GM21723 (cell line): ENCODE results near the gene SIRT6.
A peak's percentile ranks its signal among the peaks of the same experiment; 100 is the strongest.
"Not testable (repeated sequence)": the region's sequence is repeated elsewhere in the genome, so short reads cannot be mapped to it uniquely, and the experiment has no call there.

Experiments used
- ATAC-seq: cut with Tn5 transposase; IDR thresholded peaks from one replicate; pipeline ENCODE4 v1.9.1; 2021; ENCODE audit warnings: mild to moderate bottlenecking, moderate library complexity; ENCODE audit not compliant: unreplicated experiment

The SIRT6 gene

DNA sequence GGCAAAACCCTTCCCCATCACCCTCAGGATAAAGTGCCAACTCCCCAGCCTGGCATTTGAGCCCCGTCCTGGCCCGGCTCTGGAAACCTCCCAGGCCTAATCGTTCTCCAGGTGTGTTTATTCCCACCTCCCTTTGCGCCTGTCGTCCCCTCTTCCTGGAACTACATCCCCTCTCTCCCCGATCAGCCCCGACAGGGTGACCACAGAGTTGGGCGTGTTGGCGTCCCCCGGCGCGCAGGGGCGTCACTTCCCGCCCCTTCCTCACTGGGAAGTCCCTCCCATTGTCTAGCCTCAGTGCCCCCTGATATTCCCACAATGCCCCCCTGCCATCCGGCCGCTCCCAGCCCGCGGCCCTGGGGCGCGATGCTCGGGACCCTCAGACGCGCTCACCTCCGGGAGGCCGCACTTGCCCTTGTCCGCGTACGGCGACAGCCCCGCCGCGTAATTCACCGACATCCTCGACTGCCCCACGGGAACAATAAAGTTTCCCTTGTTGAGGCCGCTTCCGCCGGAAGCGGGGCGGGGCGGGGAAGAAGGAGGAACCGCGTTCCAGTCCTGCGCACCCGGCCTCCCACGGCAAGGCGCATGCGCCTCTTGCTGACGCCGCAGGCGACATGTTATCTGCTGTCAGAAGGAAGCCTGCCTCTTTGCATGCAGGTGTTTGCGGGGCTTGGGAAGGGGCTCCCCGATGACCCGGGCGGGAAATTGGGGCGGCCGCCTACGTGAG is at the start of gene SIRT6, which contains the start of gene ANKRD24:
Gene SIRT6 (minus strand): TSS at position 480 of the 727 bp plus-strand sequence. CDS start 24 bp downstream, at position 456.
Gene ANKRD24 (plus strand): TSS at position 606 of the 727 bp plus-strand sequence. CDS start 3,737 bp downstream, outside the sequence.
- peak; percentile 53 for ATAC-seq

DNA sequence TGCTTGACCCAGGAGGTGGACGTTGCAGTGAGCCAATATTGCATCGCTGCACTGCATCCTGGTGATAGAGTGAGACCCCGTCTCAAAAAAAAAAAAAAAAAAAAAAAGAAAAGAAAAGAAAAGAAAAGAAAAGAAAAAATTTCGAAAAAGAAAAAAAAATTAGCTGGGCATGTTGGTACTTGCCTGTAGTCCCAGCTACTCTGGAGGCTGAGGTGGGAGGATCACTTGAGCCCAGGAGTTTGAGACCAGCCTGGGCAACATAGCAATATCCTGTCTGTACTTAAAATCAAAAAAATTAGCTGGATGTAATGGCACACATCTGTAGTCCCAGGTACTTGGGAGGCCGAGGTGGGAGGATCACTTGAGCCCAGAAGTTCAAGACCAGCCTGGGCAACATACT is 49.8 kb upstream of the SIRT6 start:
- not testable (repeated sequence) for ATAC-seq

DNA sequence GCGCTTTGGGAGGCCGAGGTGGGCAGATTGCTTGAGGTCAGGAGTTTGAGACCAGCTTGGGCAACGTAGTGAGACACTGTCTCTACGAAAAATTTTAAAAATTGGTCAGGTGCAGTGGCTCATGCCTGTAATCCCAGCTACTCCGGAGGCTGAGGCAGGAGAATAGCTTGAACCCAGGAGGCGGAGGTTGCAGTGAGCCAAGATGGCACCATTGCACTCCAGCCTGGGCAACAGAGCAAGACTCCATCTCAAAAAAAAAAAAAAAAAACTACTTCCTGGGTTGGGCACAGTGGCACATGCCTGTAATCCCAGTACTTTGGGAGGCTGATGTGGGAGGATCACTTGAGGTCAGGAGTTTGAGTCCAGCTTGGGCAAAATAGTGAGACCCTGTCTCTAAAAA is 49.2 kb upstream of the SIRT6 start:
- not testable (repeated sequence) for ATAC-seq

DNA sequence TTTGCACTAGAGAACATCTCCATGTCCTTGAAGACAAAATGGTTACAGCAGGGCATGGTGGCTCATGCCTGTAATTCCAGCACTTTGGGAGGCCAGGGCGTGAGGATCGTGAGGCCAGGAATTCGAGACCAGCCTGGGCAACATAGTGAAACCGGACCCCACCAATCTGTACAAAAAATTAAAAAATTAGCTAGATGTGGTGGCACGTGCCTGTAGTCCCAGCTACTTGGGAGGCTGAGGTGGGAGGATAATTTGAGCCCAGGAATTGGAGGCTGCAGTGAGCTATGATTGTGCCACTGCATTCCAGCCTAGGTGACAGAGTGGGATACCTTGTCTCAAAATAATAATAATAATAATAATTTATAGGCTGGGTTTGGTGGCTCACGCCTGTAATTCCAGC is 47.9 kb upstream of the SIRT6 start:
- not testable (repeated sequence) for ATAC-seq

DNA sequence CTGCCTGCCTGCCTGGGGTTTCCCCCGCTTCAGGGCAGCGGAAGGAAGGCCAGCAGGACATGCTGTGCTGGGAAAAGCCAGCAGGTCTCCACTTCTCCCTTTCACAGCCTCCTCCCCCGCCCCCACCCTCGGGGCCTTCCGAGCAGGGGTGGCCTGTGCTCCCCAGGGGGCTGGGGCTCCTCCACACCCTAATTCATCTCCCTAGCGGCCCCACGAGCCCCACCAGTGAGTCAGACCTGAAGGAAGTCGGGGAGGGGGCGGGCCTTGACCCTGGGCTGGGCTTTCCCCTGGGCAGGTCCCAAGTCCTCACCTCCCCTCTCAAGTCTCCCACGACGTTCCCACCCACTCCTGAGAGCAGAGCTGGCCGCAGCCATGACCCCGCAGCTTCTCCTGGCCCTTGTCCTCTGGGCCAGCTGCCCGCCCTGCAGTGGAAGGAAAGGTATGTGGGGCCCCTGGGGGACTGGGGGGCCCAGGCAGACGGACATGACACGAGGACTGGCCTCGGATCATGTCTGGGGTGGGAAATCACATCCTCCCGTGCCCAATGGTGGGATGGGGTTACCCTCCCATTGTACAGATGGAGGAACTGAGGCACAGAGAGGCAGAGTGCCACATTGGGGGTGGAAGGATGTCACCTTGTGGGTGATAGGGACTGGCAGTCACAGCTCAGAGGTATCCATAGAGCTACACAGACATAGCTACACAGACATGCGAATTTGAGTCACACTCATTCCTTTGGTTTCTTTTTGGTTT is 47.0 kb upstream of the SIRT6 start, which contains the start of gene EBI3:
Gene EBI3 (plus strand): TSS at position 345 of the 753 bp plus-strand sequence. CDS start 28 bp downstream, at position 373.
- peak; percentile 52 for ATAC-seq

DNA sequence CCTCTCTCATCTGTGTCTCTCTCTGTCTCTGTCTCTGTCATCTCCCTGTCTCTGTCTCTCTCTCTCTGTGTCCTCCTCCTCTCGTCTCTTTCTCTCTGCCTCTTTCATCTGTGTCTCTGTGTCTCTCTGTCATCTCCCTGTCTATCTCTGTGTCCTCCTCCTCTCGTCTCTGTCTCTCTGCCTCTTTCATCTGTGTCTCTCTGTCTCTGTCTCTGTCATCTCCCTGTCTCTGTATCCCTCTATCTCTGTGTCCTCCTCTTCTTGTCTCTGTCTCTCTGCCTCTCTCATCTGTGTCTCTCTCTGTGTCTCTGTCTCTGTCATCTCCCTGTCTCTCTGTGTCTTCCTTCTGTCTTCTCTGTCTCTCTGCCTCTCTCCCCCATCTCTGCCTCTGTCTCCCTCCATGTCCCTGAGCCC is 46.4 kb upstream of the SIRT6 start:
- ATAC-seq = no peak

DNA sequence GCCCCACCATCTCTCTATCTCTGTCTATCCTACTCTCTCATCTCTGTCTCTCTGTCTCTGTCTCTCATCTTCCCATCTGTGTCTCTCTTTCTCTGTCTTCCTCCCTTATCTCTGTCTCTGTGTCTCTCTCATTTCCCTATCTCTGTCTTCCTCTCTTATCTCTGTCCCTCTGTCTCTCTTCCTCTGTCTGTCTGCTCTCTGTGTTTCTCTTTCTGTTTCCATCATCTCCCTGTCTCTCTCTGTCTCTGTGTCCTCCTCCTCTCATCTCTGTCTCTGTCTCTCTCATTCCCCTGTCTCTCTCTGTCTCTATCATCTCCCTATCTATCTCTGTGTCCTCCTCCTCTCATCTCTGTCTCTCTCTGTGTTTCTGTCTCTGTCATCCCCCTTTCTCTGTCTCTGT is 45.4 kb upstream of the SIRT6 start:
- no peak for ATAC-seq

DNA sequence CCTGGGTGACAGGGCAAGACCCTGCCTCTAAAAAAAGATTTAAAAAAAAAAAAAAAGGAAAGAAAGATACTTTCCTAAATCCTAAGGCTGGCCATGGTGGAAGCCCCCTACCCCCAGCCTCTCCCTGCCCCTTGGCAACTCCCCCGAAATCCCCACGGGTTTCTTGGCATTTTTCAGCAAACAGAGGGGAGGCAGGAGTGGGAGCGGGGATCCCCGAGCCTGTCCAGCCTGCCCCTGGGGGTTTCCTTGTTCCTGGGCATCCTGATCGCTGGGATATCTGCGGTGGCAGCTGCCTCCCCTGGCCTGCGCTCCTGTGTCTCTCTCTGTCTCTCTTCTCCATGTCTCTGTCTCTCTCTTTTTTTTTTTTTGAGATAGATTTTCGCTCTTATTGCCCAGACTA is 43.5 kb upstream of the SIRT6 start:
- ATAC-seq = no peak

DNA sequence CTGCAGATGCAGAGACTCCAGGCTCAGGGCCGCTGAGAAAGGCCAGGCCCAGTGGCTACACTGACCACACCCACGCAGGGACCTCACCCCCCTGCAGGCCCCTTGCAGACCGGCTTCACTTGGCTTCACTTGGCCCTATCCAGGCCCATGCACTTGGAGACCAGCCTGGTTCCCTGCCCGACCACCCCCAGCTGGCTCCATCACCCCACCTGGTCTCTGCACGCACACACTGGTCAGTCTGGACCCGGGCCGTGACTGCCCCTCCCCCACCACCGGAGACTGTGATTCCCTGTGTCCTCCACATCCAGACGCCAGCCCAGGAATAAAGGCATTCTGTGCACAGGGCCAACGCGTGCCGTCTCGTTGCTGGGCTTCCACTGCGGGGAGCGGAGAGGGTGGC is 42.1 kb upstream of the SIRT6 start:
- ATAC-seq = no peak

DNA sequence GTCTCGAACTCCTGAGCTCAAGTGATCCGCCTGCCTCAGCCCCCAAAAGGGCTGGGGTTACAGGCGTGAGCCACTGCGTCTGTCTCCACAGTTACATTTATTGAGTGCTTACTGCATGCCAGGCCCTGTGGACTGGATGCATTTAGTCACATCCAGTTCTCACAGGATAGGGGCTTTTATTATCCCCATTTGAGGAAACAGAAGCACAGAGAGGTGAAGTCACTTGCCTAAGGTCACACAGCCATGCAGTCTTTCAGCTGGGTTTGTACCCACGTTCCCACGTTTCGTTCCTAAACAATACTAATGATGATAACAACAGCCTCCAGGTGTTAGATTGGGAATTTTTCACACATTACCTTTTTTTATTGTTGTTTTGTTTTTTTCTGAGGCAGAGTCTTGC is 37.8 kb upstream of the SIRT6 start:
- ATAC-seq = no peak

DNA sequence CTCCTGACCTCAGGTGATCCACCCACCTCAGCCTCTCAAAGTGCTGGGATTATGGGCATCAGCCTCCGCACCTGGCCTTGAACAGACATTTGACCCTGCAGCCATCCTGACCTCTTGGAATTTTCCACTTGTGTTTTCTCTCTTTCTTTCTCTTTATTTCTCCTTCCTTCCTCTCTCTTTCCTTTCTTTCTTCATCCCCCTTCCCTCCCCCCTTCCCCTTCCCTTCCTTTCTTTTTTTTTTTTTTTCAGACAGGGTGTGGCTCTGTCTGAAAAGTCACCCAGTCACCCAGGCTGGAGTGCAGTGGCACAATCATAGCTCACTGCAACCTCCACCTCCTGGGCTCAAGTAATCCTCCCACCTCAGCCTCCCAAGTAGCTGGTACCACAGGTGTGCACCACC is 36.2 kb upstream of the SIRT6 start:
- ATAC-seq = not testable (repeated sequence)

DNA sequence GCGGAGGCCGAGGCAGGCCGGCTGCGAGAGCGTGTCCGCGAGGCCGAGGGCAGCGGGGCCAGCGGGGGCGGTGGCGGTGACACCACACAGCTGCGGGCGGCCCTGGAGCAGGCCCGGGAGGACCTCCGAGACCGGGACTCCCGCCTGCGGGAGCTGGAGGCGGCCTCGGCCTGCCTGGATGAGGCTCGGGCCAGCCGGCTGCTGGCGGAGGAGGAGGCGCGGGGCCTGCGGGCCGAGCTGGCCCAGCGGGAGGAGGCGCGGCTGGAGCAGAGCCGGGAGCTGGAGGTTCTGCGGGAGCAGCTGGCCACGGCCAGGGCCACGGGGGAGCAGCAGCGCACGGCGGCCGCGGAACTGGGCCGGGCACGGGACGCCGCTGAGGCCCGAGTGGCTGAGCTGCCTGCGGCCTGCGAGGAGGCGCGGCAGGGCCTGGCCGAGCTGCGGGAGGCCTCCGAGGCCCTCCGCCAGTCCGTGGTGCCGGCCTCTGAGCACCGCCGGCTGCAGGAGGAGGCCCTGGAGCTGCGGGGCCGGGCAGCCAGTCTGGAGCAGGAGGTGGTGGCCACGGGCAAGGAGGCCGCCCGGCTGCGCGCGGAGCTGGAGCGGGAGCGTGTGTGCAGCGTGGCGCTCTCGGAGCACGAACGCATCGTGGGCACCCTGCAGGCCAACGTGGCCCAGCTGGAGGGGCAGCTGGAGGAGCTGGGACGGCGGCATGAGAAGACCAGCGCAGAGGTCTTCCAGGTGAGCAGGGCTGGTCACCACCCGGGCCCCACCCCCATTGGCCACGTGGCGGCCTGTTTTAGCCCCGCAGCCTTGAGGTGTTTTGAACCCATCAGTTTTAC is 35.3 kb upstream of the SIRT6 start:
- no peak for ATAC-seq

DNA sequence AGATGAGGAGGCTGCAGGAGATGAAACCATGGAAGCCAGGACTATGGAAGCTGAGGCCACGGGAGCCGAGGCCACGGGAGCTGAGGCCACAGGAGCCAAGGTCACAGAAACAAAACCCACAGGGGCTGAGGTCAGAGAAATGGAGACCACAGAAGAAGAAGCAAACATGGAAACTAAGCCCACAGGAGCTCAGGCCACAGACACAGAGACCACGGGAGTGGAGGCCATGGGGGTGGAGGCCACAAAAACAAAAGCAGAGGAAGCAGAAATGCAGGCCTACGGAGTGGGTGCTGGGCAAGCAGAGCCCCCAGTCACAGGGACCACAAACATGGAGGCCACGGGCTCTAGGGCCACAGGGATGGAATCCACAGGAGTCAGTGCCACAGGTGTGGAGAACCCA is 34.5 kb upstream of the SIRT6 start:
- ATAC-seq = no peak

DNA sequence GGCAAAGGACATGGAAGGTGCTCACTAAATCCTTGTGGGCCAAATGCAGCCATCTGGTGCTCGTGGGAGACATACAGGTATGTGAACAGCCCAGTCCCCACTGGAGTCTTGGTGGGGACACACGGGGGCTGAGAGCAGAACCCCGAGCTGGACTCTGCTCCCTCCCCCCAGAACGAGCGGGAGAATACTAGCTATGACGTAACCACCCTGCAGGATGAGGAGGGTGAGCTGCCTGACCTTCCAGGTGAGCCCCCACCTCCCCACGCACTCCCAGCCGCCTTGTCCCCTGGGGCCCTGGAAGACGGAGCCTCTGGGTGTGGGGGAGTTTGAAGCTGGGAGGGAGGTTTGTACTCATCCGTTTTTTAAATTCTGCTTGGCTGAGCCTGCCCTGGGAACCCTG is 33.4 kb upstream of the SIRT6 start:
- ATAC-seq = no peak

DNA sequence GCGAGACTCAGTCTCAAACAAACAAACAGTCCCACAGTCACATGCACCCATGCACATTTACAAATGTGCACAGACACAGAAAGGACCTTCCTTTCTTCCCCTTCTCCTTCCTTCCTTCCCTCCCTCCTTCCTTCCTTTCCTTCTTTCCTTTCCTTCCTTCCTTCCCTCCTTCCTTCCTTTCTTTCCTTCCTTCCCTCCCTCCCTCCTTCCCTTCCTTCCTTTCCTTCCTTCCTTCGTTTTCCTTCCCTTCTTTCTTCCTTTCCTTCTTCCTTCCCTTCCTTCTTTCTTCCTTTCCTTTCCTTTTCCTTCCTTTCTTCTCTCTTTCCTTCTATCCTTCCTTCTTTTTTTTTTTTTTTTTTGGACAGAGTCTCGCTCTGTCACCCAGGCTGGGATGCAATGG is 30.8 kb upstream of the SIRT6 start:
- no peak for ATAC-seq

DNA sequence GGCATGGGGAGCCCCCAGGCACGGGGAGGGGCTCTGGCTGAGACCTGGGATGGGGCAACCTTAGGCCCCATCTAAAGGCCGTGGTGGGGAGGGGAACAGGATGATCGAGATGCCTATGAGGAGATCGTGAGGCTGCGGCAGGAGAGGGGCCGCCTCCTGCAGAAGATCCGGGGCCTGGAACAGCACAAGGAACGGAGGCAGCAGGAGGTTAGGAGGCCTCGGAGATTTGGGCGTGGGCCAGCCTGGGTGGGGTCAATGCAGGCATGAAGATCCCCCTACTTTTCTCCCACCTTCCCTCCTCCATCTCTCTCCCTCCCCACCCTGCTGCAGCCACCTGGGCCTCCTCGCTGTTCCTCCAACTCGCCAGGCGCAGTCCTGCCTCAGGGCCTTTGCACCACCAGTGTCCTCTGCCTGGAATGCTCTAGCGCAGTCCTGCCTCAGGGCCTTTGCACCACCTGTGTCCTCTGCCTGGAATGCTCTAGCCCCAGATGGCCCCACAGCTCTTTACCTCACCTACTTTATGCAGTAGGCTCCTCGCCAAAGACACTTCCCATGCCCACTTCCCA is 27.9 kb upstream of the SIRT6 start:
- no peak for ATAC-seq

DNA sequence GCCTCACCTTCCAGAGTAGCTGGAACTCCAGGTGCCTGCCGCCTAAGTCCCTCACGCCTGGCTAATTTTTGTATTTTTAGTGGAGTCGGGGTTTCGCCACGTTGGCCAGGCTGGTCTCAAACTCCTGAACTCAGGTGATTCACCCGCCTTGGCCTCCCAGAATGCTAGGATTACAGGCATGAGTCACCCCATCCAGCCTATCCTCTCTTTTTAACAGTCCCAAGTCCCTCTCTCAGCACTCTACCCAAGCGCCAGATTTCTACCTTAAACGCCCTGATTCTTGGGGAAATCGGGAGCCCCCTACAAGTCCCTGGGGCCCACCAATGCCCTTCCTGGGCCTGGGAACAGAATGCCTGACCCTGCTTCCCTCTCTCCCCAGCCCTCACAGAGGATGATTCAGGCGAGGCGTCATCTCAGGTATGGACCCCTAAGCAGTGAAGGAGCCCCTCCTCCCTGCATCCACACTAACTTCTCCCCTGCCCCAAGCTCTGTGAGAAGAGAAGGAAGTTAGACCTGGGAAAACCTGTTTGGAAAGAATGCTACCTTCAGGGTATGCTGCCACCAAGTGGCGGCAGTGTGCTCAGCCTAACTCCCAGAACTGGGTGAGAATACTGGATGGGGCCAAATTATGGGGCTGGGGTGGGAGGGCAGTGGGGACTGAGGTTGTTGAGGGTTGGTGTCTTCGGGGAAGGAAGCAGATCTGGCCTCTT is 26.2 kb upstream of the SIRT6 start:
- no peak for ATAC-seq

DNA sequence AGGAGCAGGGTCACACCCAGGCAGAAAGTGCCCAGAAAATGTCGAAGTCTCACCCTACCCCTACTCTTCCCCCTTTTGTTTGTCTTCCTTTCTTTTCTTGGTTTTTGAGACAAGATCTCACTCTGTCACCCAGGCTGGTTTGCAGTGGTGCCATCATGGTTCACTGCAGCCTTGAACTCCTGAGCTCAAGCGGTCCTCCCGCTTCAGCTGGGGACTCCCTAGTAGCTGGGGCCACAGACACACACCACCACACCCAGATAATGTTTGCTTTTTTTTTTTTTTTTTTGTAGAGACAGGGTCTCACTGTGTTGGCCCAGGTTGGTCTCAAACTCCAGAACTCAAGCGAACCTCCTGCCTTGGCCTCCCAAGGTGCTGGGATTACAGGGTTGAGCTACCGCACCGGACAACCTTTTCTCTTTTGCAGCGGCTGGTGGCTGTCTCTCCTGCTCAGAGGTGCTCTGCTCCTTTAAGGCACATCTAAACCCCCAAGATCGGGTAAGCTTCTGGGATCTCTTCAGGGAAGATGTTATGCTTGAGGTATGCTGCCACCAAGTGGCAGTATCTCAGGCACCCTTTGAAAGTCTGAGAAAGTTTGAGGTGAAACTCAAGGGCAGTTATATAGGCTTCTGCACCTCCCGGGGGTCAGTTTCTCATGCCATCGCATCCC is 24.6 kb upstream of the SIRT6 start:
- ATAC-seq = no peak

DNA sequence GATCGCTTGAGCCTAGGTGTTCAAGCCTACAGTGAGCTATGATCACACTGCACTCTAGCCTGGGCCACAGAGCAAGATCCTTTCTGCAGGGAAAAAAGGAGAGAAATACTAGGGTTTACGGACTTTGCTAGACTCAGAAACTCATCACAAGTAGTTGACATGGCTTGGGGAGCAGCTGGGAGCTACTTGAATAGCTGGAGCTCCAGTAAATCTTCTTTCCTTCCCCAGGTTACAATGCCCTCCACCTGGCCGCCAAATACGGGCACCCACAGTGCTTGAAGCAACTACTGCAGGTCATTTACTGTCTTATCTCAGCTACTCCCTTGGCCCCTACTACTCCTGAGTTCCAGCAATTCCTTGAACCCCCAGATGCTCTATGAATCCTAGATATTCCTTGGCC is 19.4 kb upstream of the SIRT6 start:
- ATAC-seq = no peak
